Urinary bladder (tissue), 4 donors: ENCODE results near the gene ORC6. TPM values are rescaled to one million over a fixed set of nuclear protein-coding genes. Genes with fewer than 3 reads are reported as not detected.

Experiments
- DNase-seq: peaks from one replicate; pipeline ENCODE4 v3.0.0-alpha.2; 2015; ENCODE audit errors: extremely low spot score
- H3K27ac ChIP-seq: one replicate; pipeline ENCODE4 v1.5.1; 2013; ENCODE audit warnings: low read depth, mild to moderate bottlenecking, moderate library complexity
- H3K36me3 ChIP-seq: one replicate; pipeline ENCODE4 v1.6.1; 2013; ENCODE audit warnings: mild to moderate bottlenecking, moderate library complexity; ENCODE audit not compliant: insufficient read depth
- H3K4me1 ChIP-seq: one replicate; pipeline ENCODE4 v1.6.1; 2013; ENCODE audit warnings: mild to moderate bottlenecking, moderate library complexity; ENCODE audit not compliant: insufficient read depth
- H3K4me3 ChIP-seq: one replicate; pipeline ENCODE4 v1.5.1; 2013; ENCODE audit warnings: low read depth, low read length
- WGBS: extraction: QIAGEN DNeasy Blood & Tissue Kit; methylation state at CpG from one replicate; pipeline ENCODE4 v1.1.7; 2013; 5-methylcytosine and 5-hydroxymethylcytosine counted together
- polyA plus RNA-seq: library from polyadenylated mRNA; stranded (reverse); fragments of 200-250 nt; gene quantifications from one replicate; pipeline ENCODE4 v1.2.3, GENCODE V29; 2013
- total RNA-seq: library from RNA; depleted of rRNA; stranded (reverse); fragments of >200 nt; gene quantifications from one replicate; pipeline ENCODE4 v1.2.3, GENCODE V29; 2014
- donor health status: healthy with polysubstance abuse.
- donor health status: healthy.

Gene ORC6
- total and polyA plus RNA-seq, 2 donors = 0.77 to 10.1 TPM

DNA sequence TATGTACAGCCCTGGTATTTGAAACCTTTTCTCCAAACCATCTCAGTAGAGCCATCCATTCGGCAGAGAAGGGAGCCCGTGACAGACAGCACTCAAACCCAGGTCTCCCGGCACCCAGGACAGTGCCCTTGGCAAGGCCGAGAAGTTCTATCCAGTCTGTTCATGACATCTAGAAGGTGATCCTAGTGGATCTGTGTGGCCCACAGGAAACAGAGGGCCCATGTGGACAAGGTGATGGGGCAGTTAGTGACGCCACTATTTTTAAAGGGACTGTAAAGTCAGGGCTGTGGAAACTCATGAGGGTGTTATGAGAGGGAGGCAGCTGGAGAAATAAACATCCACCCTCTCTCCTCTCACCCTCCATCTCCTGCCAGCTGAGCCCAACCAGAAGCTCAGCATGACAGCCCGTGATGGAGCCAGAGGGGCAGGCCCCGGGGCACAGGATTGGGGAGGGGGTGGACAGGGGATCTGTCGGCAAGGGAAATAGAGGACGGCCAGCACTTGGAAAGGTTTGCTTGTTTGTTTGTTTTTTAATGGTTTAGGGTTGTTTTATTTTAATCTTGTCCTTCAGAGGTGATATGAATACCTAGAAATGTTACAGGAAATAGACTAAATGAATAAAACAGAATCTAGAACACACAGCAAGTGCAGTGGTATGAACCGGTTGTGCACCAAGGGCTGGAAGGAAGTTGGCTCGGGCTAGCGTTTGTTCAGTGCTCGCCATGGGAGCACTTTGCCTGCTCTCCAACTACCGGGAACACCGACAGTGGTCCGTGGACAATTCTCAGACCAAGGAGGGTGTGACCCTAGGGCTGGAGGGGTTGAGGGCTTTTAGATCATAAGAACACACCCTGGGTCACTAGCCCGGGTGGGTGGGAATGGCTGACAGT, 41.6 kb downstream of the ORC6 start:
- Histone ChIP-seq H3K4me3 (no peak overlapping the region), H3K27ac (no peak overlapping the region), H3K36me3 (no peaks in the 10 kb centered on the region), H3K4me1 (no peaks in the 10 kb centered on the region)
- WGBS = 73% methylated on average over 17 of the region's 17 CpGs
- no peak for DNase-seq

GRCh38 chr16:46731691-46732555, 42.5 kb downstream of the ORC6 start:
- Histone ChIP-seq H3K4me3 (no peak overlapping the region), H3K36me3 (no peaks in the 10 kb centered on the region), H3K4me1 (no peaks in the 10 kb centered on the region), H3K27ac (no peak overlapping the region)
- no peak for DNase-seq
- WGBS = 73% methylated on average over 23 of the region's 23 CpGs

- 90% methylated on average over 4 of the region's 4 CpGs for WGBS
These were observed 43.1 kb downstream of the ORC6 start for GRCh38 chr16:46732561-46732960.

GRCh38 chr16:46733319-46733830, 43.9 kb downstream of the ORC6 start:
- Histone ChIP-seq H3K4me3 (no peak overlapping the region), H3K36me3 (no peaks in the 10 kb centered on the region), H3K4me1 (no peaks in the 10 kb centered on the region), H3K27ac (no peak overlapping the region)
- DNase-seq = no peak
- 87% methylated on average over 9 of the region's 9 CpGs for WGBS

More at GRCh38 chr16:46732561-46732960, 43.1 kb downstream of the ORC6 start:
- Histone ChIP-seq H3K4me1 (no peaks in the 10 kb centered on the region), H3K4me3 (no peak overlapping the region), H3K36me3 (no peaks in the 10 kb centered on the region), H3K27ac (no peak overlapping the region)
- DNase-seq = no peak

DNA sequence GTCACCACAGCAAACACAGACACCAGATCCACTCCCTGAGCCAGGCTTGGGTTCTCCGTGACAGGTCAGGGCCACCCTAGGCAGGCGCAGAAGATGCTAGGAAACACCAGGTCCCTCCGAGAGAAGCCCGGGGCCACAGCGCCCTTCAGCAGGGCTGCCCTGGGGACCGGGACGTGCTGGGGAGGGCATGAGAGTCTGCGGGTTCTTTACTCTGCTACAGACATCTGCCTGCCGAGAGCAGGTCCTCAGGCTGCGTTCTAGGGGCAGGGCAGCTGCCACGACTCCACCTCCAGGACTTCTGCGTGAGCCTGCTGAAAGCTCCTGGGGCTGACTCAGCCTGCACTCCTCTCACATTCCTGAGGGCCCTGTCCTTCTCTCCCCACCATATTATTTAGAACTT, 47.2 kb downstream of the ORC6 start:
- DNase-seq = no peak
- Histone ChIP-seq H3K36me3 (no peaks in the 10 kb centered on the region), H3K4me3 (no peak overlapping the region), H3K27ac (no peak overlapping the region), H3K4me1 (no peaks in the 10 kb centered on the region)
- 74% methylated on average over 12 of the region's 12 CpGs for WGBS

- no peaks in the 10 kb centered on the region for H3K4me1 ChIP-seq
- no peak for DNase-seq
- H3K27ac ChIP-seq = no peak overlapping the region
These were observed 48.3 kb downstream of the ORC6 start for GRCh38 chr16:46737621-46738214.

GRCh38 chr16:46739934-46740333, 50.5 kb downstream of the ORC6 start:
- H3K27ac ChIP-seq = no peak overlapping the region
- 40% methylated on average over 2 of the region's 2 CpGs for WGBS
- no peak for DNase-seq
- no peaks in the 10 kb centered on the region for H3K4me1 ChIP-seq
- no peak overlapping the region for H3K4me3 ChIP-seq
- H3K36me3 ChIP-seq = no peaks in the 10 kb centered on the region

More at GRCh38 chr16:46737621-46738214, 48.3 kb downstream of the ORC6 start:
- H3K4me3 ChIP-seq = no peak overlapping the region
- H3K36me3 ChIP-seq = no peaks in the 10 kb centered on the region
- 88% methylated on average over 14 of the region's 14 CpGs for whole genome bisulfite sequencing

GRCh38 chr16:46743232-46743719, 53.8 kb downstream of the ORC6 start:
- DNase-seq = no peak

DNA sequence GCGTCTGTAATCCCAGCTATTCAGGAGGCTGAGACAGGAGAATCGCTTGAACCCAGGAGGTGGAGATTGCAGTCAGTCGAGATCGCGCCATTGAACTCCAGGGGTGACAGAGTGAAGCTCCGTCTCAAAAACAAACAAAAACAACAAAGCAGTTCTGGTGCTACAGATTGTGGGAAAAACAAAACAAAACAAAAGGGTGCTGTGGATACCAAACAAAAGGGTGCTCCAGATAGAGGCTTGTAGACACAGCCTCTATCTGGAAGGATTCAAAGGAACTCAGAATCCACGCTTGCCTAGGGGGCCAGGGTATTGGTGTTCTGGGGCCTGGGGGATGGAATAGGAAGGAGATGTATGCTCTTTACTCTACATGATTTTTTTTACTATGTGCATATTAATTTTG, 56.2 kb downstream of the ORC6 start:
- H3K4me1 ChIP-seq = no peaks in the 10 kb centered on the region
- 86% methylated on average over 7 of the region's 7 CpGs for WGBS
- H3K4me3 ChIP-seq = no peak overlapping the region
- DNase-seq = no peak
- no peaks in the 10 kb centered on the region for H3K36me3 ChIP-seq
- no peak overlapping the region for H3K27ac ChIP-seq

More at GRCh38 chr16:46743232-46743719, 53.8 kb downstream of the ORC6 start:
- no peak overlapping the region for H3K4me3 ChIP-seq
- no peaks in the 10 kb centered on the region for H3K36me3 ChIP-seq
- no peak overlapping the region for H3K27ac ChIP-seq
- H3K4me1 ChIP-seq = no peaks in the 10 kb centered on the region
- WGBS = 21% methylated on average over 10 of the region's 10 CpGs

- H3K36me3 ChIP-seq = no peaks in the 10 kb centered on the region
- no peak overlapping the region for H3K4me3 ChIP-seq
- no peak overlapping the region for H3K27ac ChIP-seq
- DNase-seq = no peak
- H3K4me1 ChIP-seq = no peaks in the 10 kb centered on the region
- 81% methylated on average over 15 of the region's 15 CpGs for WGBS
These were observed 57.6 kb downstream of the ORC6 start for GRCh38 chr16:46746821-46747776.
